CD4-positive, alpha-beta T cell treated with Interleukin-6 at 100 ng/mL for 8 hours (primary cell): ENCODE data around the gene GADD45B.
"Not testable (repeated sequence)": the region's sequence is repeated elsewhere in the genome, so short reads cannot be mapped to it uniquely, and the experiment has no call there.

Experiments
- DNase-seq: peaks from one replicate; pipeline ENCODE4 v3.0.0-alpha.2; 2020; ENCODE audit warnings: mixed read lengths, low spot score

GADD45B gene

DNA sequence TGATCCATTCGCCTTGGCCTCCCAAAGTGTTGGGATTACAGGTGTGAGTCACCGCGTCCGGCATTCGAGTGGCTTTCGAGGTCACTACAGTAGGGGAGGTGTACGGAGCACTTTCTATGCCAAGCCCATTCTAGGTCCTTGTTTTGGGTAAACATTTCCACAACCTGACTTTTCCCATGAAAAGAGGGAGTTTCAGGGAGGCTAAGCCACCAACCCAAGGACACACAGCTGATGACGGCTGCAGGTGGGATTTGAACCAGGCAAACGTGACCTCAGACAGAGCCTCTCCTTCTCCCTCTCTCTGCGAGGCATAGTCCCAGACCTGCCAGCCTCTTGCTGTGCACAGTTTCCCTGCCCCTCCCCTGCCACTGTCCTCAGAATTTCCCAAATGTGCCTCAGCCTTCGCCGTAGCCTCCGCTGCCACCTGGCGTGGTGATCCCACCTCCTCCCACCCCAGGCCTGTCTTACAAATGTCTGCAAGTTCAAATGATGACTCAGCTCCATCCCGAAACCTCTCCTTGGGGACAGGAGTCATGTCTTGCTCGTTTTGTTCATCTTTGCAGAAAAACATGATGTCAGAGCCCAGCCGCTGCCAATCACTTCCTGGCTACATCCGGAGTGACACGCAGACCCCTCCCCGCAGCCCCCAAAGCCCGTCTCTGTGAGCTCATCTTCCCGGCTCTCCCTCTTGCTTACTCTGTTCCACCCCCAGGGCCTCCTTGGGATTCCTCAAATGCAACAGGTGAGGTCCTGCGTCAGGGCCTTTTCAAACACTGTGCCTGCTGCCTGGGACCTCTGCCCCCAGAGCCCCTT lies 6.6 kb upstream of the GADD45B start:
- DNase-seq: no peak

DNA sequence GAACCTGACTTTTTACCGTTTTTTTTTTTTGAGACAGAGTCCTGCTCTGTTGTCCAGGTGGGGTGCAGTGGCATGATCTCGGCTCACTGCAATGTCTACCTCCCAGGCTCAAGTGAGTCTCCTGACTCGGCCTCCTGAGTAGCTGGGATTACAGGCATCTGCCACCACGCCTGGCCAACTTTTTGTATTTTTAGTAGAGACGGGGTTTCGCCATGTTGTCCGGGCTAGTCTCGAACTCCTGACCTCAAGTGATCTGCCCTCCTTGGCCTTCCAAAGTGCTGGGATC lies 6.1 kb upstream of the GADD45B start:
- not testable (repeated sequence) for DNase-seq

DNA sequence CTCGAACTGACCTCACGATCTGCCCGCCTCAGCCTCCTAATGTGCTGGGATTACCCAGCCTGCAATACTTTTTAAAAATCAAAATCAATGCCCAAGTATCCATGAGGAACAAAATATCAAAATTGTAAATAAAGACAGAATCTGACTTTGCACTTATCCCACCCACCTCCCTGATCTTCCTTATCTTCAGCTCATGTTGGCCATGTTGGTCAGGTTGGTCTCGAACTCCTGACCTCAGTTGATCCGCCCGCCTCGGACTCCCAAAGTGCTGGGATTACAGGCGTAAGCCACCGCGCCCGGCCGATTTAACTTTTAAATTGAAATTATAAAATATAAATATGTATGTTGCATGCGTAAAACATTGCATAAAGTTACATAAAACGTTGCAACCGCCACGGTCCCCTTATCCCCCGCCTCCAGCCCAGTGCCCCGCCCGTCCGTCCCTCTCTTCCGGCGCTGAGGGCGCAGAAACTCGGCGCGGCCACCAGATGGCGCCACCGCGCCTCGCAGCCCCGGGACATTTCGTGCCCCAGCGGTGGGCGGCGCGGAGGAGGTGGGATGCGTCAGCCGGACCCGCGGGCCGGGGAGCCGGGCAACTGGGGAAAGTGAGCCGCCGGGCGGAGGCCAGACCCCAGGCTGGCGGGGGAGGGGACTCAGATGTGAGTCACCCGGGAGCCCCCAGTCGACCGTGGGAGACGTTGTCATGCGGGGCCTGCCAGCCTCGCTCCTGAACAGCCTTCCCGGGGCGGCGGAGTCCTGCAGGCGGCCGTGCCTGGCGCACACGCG lies 1.5 kb upstream of the GADD45B start:
- peak; percentile 78 for DNase-seq

DNA sequence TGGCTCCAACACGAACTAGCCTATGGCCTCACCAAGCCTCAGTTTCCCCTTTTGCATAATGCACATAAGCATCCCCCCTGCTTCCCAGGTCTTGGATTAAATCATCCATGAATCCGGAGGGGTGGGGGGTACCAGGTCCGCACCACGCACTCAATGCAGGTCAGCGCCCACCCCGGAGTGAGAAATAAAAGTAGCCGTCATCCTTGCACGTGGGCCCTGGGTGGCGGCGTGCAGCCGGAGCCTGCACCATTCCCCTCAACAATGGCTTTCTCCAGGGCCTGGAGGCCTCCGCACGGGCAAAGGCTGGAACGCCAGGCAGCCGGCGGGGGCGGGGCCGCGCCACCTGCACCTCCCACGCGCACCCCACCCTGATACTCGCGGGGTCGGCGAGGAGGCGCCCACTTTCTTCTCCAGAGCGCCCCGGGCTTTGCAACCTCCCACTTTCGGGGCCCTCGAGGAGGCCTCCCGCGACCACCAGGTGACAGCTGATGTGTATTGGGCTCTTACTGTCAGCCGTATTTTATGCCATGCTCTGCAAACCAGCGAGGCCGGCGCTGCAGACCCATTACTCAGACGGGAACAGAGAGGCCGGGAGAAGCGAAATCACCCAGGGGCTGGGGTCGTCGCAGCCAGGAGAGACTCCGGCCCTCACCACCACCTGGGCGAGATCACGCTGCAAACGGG lies 767 bp upstream of the GADD45B start:
- peak; percentile 48 for DNase-seq

DNA sequence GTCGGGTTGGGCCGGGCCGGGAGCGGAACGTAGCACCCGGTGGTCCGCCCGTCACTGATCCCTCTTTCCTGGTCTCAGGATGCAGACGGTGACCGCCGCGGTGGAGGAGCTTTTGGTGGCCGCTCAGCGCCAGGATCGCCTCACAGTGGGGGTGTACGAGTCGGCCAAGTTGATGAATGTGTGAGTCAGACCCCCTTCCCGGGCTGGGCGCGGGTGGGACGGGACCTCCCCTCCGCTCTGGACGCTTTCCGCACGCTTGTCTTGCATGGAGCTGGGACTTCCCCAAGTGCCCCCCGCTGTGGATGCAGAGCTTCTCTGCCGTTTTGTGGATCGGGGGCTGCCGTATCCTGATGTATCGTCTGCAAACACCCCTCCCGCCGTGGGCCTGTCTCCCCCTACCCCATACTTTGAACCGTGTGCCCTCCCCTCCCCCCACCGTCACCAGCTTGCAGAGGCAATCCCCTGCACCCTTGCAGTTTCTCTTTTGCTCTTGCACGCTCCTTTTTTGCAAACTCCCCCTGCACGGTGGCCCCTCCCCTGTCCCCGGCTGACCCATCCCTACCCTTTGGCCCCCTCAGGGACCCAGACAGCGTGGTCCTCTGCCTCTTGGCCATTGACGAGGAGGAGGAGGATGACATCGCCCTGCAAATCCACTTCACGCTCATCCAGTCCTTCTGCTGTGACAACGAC lies 669 bp downstream of the GADD45B start:
- peak; percentile 66 for DNase-seq

DNA sequence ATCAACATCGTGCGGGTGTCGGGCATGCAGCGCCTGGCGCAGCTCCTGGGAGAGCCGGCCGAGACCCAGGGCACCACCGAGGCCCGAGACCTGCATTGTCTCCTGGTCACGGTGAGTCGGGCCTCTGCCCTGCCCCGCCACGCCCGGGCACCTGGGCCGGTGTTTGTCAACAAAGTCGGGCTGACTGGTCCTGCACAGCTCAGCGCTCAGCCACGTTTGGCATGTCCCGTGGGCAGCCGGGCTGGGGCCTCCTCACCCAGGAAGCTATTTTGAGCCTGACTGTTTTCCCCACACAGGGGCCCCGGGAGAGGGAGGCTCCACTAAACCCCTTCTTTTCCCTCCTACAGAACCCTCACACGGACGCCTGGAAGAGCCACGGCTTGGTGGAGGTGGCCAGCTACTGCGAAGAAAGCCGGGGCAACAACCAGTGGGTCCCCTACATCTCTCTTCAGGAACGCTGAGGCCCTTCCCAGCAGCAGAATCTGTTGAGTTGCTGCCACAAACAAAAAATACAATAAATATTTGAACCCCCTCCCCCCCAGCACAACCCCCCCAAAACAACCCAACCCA lies 1.3 kb downstream of the GADD45B start:
- peak; percentile 20 for DNase-seq

DNA sequence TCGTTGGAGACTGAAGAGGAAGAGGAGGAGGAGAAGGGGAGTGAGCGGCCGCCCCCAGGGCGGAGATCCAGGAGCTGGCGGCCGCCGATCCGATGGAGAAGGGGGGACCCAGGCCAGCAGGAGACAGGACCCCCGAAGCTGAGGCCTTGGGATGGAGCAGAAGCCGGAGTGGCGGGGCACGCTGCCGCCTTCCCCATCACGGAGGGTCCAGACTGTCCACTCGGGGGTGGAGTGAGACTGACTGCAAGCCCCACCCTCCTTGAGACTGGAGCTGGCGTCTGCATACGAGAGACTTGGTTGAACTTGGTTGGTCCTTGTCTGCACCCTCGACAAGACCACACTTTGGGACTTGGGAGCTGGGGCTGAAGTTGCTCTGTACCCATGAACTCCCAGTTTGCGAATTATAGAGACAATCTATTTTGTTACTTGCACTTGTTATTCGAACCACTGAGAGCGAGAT lies 1.8 kb downstream of the GADD45B start:
- no peak for DNase-seq

DNA sequence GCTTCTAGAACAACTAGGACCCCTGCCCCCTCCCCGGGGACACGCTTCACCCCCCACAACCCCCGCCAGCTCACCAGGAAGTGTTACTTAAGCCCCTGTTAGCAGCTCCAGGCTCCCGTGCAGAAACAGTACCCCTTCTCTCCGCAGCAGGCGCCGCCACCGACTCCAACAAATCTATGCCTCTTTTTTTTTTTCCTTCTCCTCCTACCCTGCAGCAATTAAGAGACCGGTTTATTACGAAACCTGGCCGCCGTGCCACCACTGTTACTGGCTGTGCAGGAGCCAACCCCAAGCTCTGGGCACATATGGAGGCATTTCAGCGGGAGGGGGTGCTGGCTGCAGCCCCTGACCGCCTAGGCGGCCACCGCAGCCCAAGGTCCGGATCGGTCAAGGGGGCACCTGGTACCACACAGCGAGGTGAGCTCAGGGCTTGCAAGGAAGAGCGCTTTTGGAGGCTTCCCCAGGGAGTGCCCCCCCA lies 2.4 kb downstream of the GADD45B start:
- peak; percentile 60 for DNase-seq

DNA sequence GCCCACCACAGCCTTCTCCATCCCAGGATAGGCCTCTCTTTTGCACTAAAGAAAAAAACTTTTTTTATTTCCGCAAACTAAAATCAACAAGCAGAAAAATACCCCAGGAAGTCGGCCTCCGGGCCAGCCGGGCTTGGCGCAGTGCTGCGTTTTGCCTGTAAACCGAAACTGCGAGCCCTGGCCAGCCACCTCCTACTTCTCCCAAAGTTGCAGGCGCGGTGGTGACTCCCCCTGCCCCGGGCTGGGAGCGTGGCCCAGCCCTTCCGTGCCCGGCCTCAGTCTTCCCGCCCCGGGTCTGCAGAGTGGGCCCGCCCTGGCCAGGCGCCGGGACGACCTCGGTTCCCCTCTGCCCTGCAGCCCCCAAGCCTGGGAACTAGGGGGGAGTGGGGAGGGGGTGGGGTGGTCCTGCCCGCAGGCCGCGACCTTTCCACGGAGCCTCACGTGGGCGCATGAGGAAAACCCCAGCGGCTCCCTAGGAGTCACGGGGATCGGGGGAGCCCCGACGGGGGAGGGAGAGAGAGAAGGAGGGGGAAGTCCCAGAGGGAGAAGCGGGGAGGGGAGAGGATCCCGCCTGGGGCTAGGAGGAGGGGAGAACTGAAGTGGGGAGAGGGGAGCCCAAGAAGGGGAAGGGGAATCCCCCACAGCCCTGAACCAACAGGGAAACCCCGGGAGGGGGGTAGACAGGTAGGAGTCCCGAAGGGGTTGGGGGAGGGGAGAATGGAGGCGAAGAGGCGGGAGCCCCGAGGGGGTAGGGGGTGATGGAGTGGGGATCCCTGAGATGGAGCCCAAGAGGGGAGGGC lies 3.0 kb downstream of the GADD45B start:
- peak; percentile 65 for DNase-seq

DNA sequence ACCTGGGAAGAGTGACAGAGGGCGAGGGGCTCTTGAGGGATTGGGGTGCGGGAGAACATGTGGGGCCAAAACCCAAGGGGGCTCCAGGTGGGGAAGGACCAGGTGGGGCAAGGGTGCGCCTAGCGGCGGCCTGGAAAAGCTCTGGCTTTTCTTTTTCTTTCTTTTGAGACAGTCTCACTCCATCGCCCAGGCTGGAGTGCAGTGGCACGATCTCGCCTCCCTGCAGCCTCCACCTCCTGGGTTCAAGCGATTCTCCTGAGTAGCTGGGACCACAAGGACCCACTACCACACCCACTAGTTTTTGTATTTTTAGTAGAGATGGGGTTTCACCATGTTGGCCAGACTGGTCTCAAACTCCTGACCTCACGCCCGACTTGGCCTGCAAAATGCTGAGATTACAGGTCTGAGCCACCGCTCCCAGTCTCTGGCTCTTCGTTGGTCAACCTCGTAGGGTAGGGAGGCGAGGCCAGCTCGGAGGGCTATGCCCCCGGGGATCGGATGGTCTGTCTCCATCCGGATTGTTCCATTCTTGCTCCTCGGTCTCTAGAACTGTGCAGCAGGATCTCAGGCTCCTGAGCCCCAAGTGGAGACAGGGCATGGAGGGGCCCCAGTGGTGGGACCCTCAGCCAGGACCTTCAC lies 3.7 kb downstream of the GADD45B start:
- DNase-seq: no peak

DNA sequence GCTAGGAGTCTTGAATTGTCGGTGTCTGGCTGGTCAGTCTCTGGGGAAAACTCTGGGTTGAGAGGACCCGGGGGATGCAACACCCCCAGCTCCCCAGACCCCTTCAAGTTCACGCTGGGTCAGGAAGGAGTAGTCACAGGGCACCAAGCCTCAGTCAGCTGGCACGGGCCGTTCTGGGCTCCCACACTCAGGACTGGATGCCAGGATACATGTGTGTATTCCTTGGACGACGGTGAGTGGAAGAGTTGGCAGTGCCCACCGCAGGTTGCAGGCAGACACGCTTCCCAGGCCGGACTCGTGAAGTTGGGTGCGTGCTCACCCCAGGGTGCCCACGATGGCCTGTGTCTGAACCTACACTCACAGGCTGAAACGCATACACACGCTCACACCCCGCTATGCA lies 5.5 kb downstream of the GADD45B start:
- no peak for DNase-seq

DNA sequence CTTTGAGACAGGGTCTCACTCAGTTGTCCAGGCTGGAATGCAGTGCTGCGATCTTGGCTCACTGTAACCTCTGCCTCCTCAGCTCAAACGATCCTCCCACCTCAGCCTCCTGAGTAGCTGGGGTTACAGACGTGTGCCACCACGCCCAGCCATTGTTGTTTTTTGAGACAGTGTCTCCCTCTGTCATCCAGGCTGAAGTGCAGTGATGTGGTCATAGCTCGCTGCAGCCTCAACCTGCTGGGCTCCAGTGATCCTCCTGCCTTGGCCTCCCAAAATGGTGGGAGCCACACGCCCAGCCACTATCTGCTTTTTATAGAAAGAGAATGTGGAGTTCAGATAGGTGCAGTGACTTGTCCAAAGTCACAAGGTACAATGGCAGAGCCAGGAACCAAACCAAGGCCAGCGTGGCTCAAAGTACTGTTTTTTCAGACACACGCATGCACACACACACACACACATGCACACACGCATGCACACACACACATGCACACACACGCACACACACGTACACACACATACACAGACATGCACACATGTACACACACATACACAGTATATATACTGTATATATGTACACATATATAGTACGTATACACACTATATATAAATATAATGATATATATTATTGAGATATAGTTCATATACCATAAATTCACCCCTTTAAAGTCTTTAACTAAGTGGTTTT lies 6.6 kb downstream of the GADD45B start:
- no peak for DNase-seq

DNA sequence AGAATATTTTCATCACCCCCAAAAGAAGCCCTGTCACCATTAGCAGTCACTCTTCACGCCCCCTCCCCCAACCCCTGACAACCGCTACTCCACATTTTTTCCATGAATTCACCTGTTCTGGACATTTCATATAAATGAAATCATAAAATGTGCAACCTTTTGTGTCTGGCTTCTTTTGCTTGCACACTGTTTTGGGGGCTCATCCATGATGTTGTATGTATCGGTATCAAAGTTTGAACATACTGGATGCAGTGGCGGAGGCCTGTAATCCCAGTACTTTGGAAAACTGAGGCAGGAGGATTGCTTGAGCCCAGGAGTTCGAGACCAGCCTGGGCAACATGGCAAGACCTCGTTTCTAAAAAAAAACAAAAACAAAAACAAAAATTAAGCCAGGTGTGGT lies 7.2 kb downstream of the GADD45B start:
- DNase-seq: no peak

DNA sequence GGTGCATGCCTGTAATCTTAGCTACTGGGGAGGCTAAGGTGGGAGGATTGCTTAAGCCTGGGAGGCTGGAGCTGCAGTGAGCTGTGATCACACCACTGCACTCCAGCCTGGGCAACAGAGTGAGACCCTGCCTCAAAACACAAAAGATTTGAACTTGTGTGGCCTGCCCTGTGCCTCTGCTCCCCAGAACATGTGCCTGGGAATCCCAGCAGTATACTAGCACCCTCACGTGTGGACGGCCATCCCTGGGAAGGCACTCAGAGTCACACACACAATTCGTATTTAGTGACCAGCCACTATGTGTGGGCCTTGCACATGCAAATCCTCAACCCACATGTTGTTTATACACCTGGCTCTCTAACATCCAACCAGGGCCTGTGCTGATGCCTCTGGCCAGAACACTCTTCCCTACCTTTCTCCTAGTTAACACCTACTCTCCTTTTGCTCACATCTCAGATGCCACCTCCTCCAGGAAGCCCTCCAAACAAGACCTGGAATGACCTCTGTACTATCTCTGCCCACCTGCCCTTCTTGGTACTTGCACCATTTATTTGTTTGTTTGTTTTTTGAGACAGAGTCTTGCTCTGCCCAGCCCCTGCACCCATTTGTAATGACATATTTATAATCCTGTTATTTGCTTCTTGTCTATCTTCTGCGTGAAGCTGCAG lies 7.7 kb downstream of the GADD45B start:
- no peak for DNase-seq

DNA sequence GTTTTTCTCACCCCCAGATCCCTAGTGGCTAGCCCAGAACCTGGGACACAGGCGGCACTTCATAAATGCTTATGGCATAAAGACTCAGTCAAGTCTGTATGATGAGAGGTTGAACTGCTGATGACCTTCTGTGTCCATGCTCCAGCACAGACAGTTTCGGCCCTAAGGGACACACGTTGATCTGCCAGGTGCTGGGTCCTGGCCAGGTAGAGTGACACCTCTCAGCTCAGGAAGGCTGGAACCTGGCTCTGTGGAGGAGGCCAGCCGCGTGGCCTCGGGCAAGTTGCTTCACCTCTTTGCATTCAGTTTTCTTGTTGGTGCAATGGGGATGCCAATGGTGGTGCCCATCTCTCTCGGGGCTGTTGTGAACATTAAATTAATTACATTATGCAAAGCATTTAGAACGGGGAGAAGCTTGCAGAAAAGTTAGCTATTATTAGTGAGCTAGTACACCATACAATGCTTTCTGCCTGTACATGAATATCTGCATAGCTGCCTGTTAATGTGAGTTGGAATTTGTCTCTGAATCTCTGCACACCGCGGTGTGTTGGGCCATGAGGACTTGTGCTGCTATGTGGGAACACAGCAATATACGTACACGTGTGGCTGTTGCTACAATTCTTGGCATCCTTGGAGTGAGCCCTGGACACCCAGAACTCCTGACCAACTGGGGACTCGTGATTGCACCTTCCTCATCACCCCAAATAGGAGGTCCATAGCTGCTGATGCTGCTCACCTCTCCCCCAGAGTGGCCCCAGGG lies 8.4 kb downstream of the GADD45B start:
- no peak for DNase-seq

DNA sequence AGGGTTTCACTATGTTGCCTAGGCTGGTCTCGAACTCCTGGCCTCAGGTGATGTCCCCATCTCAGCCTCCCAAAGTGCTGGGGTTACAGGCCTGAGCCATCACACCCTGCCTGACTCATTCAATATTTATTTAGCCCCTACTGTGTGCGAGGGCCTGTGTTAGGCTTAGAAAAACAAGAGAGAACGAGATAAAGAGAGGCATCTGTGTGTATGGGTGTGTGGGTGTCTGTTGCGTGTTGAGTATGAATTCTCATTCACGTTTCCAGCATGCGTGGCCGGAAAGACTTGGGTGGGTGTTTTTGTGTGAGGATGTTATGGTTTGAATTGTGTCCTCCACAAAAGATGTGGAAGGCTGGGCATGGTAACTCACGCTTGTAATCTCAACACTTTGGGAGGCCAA lies 9.5 kb downstream of the GADD45B start:
- no peak for DNase-seq

DNA sequence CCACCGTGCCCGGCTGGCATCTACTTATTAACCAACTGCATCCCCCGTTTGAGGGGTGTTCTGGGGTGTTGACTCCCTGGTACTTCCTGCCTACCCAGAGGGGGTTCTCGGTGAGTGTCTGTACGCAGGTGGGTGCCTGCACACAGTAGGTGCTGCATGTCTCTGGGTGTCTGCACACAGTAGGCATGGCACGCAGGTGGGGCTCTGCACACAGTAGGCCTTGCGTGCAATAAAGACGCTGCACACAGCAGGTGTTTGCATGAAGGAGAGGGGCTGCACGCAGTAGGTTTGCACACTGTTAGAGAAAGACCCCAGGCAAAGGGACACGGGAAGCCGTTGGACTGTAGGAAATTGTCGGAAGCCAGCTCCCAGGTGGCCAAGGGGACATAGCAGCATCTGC lies 11.2 kb downstream of the GADD45B start:
- DNase-seq: no peak

DNA sequence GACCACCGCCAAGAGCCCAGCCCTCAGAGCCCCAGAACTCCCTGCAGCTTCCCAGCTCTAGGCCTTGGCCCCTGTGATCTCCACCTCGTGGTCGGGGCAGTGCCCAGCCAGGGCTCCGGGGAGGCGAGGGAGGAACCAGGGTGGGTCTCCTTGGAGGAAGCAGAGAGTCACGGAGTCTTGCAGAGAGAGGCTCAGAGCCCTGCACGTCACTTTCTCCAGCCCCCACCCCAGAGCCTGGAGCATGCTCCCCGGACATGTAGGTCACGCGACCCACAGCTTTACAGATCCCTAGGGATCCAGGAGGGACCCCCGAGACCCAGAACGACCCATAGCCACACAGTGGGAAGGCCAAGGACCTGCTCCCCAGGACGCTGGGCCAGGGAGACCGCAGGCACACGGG lies 11.9 kb downstream of the GADD45B start:
- no peak for DNase-seq
